IMR-90 (cell line): ENCODE data around the gene CRLF2. TPM values are rescaled to one million over a fixed set of nuclear protein-coding genes. Genes with fewer than 3 reads are reported as not detected.

ENCODE experiments used
- ATAC-seq: fragments of 200-7000 bp; cut with Tn5 transposase; 2 replicates; pipeline ENCODE4 v1.9.1; 2020; ENCODE audit warnings: low read depth, mild to moderate bottlenecking, moderate library complexity
- BruUV-seq: library from RNA; stranded (reverse); fragments of 400-500 nt; replicated peaks from 2 replicates; lab custom pipeline; 2021; lab: Mats Ljungman, UMichigan
- CTCF ChIA-PET: fragments of 300-600 bp; formaldehyde crosslinking; extraction: SDS; loops from one replicate; lab custom pipeline; 2021; ENCODE audit warnings: antibody characterized with exemption; lab: Yijun Ruan, JAX
- POLR2A ChIA-PET: fragments of 300-600 bp; sonication (Branson Sonifier 250); formaldehyde crosslinking; loops from one replicate; lab custom pipeline; 2022; ENCODE audit warnings: antibody characterized with exemption; ENCODE audit not compliant: unreplicated experiment; lab: Charles Lee
- DNase-seq: peaks from one replicate; pipeline ENCODE4 v3.0.0; 2013
- H2AFZ ChIP-seq: replicated peaks from 2 replicates; pipeline ENCODE3; 2013; ENCODE audit warnings: low read length, mild to moderate bottlenecking; ENCODE audit not compliant: poor library complexity
- H2AK5ac ChIP-seq: 2 replicates; pipeline ENCODE4 v1.6.1; 2013; ENCODE audit warnings: low read depth, low read length, inconsistent platforms
- H2AK9ac ChIP-seq: replicated peaks from 2 replicates; pipeline ENCODE3; 2013; ENCODE audit warnings: mild to moderate bottlenecking, low read depth, low read length, moderate library complexity; ENCODE audit not compliant: poor library complexity
- H2BK120ac ChIP-seq: 2 replicates; pipeline ENCODE4 v1.6.1; 2013; ENCODE audit warnings: low read depth, low read length, inconsistent platforms
- H2BK15ac ChIP-seq: 3 replicates; pipeline ENCODE4 v1.6.1; 2013; ENCODE audit warnings: low read depth, low read length, inconsistent platforms
- H2BK20ac ChIP-seq: 2 replicates; pipeline ENCODE4 v1.6.1; 2013; ENCODE audit warnings: low read depth, mild to moderate bottlenecking, inconsistent platforms, low read length, moderate library complexity
- H2BK5ac ChIP-seq: 2 replicates; pipeline ENCODE4 v1.6.1; 2013; ENCODE audit warnings: mild to moderate bottlenecking, low read depth, low read length, inconsistent platforms; ENCODE audit not compliant: poor library complexity, severe bottlenecking
- H3K14ac ChIP-seq: replicated peaks from 2 replicates; pipeline ENCODE4 v1.6.1; 2013; ENCODE audit warnings: low read depth, low read length, inconsistent platforms
- H3K18ac ChIP-seq: 2 replicates; pipeline ENCODE4 v1.6.1; 2013; ENCODE audit warnings: low read depth, low read length, control low read depth
- H3K23ac ChIP-seq: 2 replicates; pipeline ENCODE4 v1.6.1; 2013; ENCODE audit warnings: low read depth, low read length, inconsistent platforms
- H3K27ac ChIP-seq: 2 replicates; pipeline ENCODE4 v1.5.1; 2013; ENCODE audit warnings: mild to moderate bottlenecking, control low read depth, low read length; ENCODE audit not compliant: insufficient read depth
- H3K27me3 ChIP-seq: 2 replicates; pipeline ENCODE4 v1.6.1; 2013; ENCODE audit warnings: low read length; ENCODE audit not compliant: control insufficient read depth, insufficient read depth
- H3K36me3 ChIP-seq: 2 replicates; pipeline ENCODE4 v1.6.1; 2013; ENCODE audit warnings: low read length, mixed read lengths; ENCODE audit not compliant: control insufficient read depth, insufficient read depth
- H3K4ac ChIP-seq: 2 replicates; pipeline ENCODE4 v1.6.1; 2013; ENCODE audit warnings: low read depth, low read length, inconsistent platforms
- H3K4me1 ChIP-seq: 2 replicates; pipeline ENCODE4 v1.6.1; 2013; ENCODE audit warnings: low read length, mixed read lengths; ENCODE audit not compliant: control insufficient read depth, insufficient read depth
- H3K4me2 ChIP-seq: 2 replicates; pipeline ENCODE4 v1.6.1; 2013; ENCODE audit warnings: low read depth, mild to moderate bottlenecking, control low read depth, low read length, moderate library complexity
- H3K4me3 ChIP-seq: 2 replicates; pipeline ENCODE4 v1.5.1; 2013; ENCODE audit warnings: low read depth, mild to moderate bottlenecking, control low read depth, low read length, moderate library complexity; ENCODE audit not compliant: insufficient read depth
- H3K56ac ChIP-seq: 2 replicates; pipeline ENCODE4 v1.6.1; 2013; ENCODE audit warnings: low read length, inconsistent platforms; ENCODE audit not compliant: insufficient read depth; ENCODE audit errors: extremely low read depth
- H3K79me1 ChIP-seq, 2 experiments: 2 replicates each; pipeline ENCODE4 v1.6.1; 2013; ENCODE audit warnings: low read length in 2 of 2, inconsistent platforms in 1 of 2, low read depth in 1 of 2
- H3K9ac ChIP-seq: 2 replicates; pipeline ENCODE4 v1.6.1; 2013; ENCODE audit warnings: low read depth, low read length, control low read depth
- H3K9me1 ChIP-seq: 2 replicates; pipeline ENCODE4 v1.6.1; 2013; ENCODE audit warnings: low read length, inconsistent platforms; ENCODE audit not compliant: insufficient read depth
- H3K9me3 ChIP-seq: 2 replicates; pipeline ENCODE4 v1.6.1; 2013; ENCODE audit warnings: low read length; ENCODE audit not compliant: control insufficient read depth, insufficient read depth
- H4K20me1 ChIP-seq: 2 replicates; pipeline ENCODE4 v1.6.1; 2013; ENCODE audit warnings: low read length, inconsistent platforms; ENCODE audit not compliant: insufficient read depth
- H4K5ac ChIP-seq: 2 replicates; pipeline ENCODE4 v1.6.1; 2013; ENCODE audit warnings: mild to moderate bottlenecking, low read depth, low read length, control low read depth
- H4K8ac ChIP-seq, 2 experiments: 2 replicates each; pipeline ENCODE4 v1.6.1; 2013; ENCODE audit warnings: low read depth in 2 of 2, low read length in 2 of 2, control low read depth in 1 of 2, inconsistent platforms in 1 of 2
- H4K91ac ChIP-seq: 2 replicates; pipeline ENCODE4 v1.6.1; 2013; ENCODE audit warnings: low read depth, low read length, inconsistent platforms; ENCODE audit not compliant: insufficient read depth
- BHLHE40 ChIP-seq: fragments of 150-350 bp; IDR thresholded peaks from 2 replicates; pipeline ENCODE4 v1.6.1; 2016; ENCODE audit warnings: mild to moderate bottlenecking, low read depth, low read length
- CEBPB ChIP-seq: IDR thresholded peaks from 2 replicates; pipeline ENCODE4 v1.6.1; 2012; ENCODE audit warnings: low read depth, low read length, improper control_type of control experiment
- CHD1 ChIP-seq: IDR thresholded peaks from 2 replicates; pipeline ENCODE4 v1.6.1; 2012; ENCODE audit warnings: low read depth, low read length, improper control_type of control experiment
- CTCF ChIP-seq: conservative IDR thresholded peaks from 2 replicates; pipeline ENCODE4 v1.5.1; 2012; ENCODE audit warnings: mild to moderate bottlenecking, low read depth, low read length, improper control_type of control experiment
- ELK1 ChIP-seq: fragments of 150-350 bp; IDR thresholded peaks from 2 replicates; pipeline ENCODE4 v1.6.1; 2016; ENCODE audit warnings: low read depth, mild to moderate bottlenecking, low read length, moderate library complexity, borderline replicate concordance
- FOS ChIP-seq: fragments of 150-350 bp; IDR thresholded peaks from 2 replicates; pipeline ENCODE4 v1.6.1; 2016; ENCODE audit warnings: low read depth, low read length
- MAFK ChIP-seq: IDR thresholded peaks from 2 replicates; pipeline ENCODE4 v1.6.1; 2012; ENCODE audit warnings: low read depth, low read length, improper control_type of control experiment
- MAZ ChIP-seq: IDR thresholded peaks from 2 replicates; pipeline ENCODE4 v1.6.1; 2012; ENCODE audit warnings: low read depth, mild to moderate bottlenecking, low read length, improper control_type of control experiment, moderate library complexity, borderline replicate concordance
- MXI1 ChIP-seq: IDR thresholded peaks from 2 replicates; pipeline ENCODE4 v1.6.1; 2012; ENCODE audit warnings: low read depth, mild to moderate bottlenecking, low read length, moderate library complexity, borderline replicate concordance
- NFE2L2 ChIP-seq: fragments of 150-350 bp; IDR thresholded peaks from 2 replicates; pipeline ENCODE4 v1.6.1; 2016; ENCODE audit warnings: low read depth, mild to moderate bottlenecking, low read length
- POLR2A ChIP-seq: IDR thresholded peaks from 2 replicates; pipeline ENCODE4 v1.6.1; 2012; ENCODE audit warnings: mild to moderate bottlenecking, low read depth, low read length
- RAD21 ChIP-seq: IDR thresholded peaks from 2 replicates; pipeline ENCODE4 v1.6.1; 2012; ENCODE audit warnings: low read length, improper control_type of control experiment
- RCOR1 ChIP-seq: IDR thresholded peaks from 2 replicates; pipeline ENCODE4 v1.6.1; 2012; ENCODE audit warnings: mild to moderate bottlenecking, low read length, improper control_type of control experiment; ENCODE audit not compliant: insufficient replicate concordance
- RFX5 ChIP-seq: IDR thresholded peaks from 2 replicates; pipeline ENCODE4 v1.8.0; 2012; ENCODE audit warnings: low read depth, mild to moderate bottlenecking, low read length, moderate library complexity
- SMC3 ChIP-seq: fragments of 150-350 bp; IDR thresholded peaks from 2 replicates; pipeline ENCODE4 v1.6.1; 2016; ENCODE audit warnings: low read depth, mild to moderate bottlenecking, antibody characterized with exemption, low read length, moderate library complexity
- USF2 ChIP-seq: fragments of 150-350 bp; IDR thresholded peaks from 2 replicates; pipeline ENCODE4 v1.6.1; 2017; ENCODE audit warnings: mild to moderate bottlenecking, antibody characterized with exemption, low read length, low read depth
- WGBS, 2 experiments: methylation state at CpG; one replicate each; pipeline versions ENCODE4 v1.1.5 to v1.1.7; 2013; ENCODE audit warnings: missing lambda C conversion rate in 2 of 2; ENCODE audit not compliant: insufficient read length in 1 of 2; ENCODE audit errors: extremely low coverage in 2 of 2; 5-methylcytosine and 5-hydroxymethylcytosine counted together
- dilution Hi-C: fragments of 300-500 bp; cut with HindIII; formaldehyde crosslinking; loops from one replicate; pipeline ENCODE4 v1.14.3; 2018; ENCODE audit warnings: low sequenced_read_pairs; ENCODE audit not compliant: unreplicated experiment
- in situ Hi-C: fragments of 300-500 bp; cut with MboI; formaldehyde crosslinking; loops from 3 replicates; pipeline ENCODE4 v1.14.3; 2019; ENCODE audit warnings: low sequenced_read_pairs, inconsistent platforms, mixed read lengths
- intact Hi-C: fragments of 100-400 bp; cut with micrococcal nuclease; formaldehyde crosslinking; loops from 2 replicates; pipeline ENCODE4 v1.10.0; 2022
- polyA plus RNA-seq, 3 experiments: library from polyadenylated mRNA; depleted of rRNA; stranded (reverse); fragments of >200 nt; gene quantifications; 2 replicates each; pipeline ENCODE4 v1.2.3, GENCODE V29; 2012; ENCODE audit warnings: low replicate concordance in 1 of 3
- total RNA-seq: library from RNA; depleted of rRNA; stranded (reverse); fragments of >200 nt; gene quantifications from 2 replicates; pipeline ENCODE4 v1.2.3, GENCODE V29; 2012

Gene CRLF2
- total and polyA plus RNA-seq, 2 of the 4 experiments (the other 2 are of a cell fraction): not detected

GRCh38 chrX:1221296-1221845, 8.9 kb upstream of the CRLF2 start:
- no peak overlapping the region for H2BK120ac ChIP-seq
- H3K79me1 ChIP-seq: no peaks in the 10 kb centered on the region
- no peaks in the 10 kb centered on the region for H4K20me1 ChIP-seq
- H3K27me3 ChIP-seq: no peaks in the 10 kb centered on the region
- dilution Hi-C loops (no loop called here), in situ Hi-C loops (no loop called here), intact Hi-C loops (no loop called here)
- H3K14ac ChIP-seq: no peak overlapping the region
- H3K4ac ChIP-seq: no peak overlapping the region
- no peak overlapping the region for H3K18ac ChIP-seq
- no peak overlapping the region for H3K9ac ChIP-seq
- no peaks in the 10 kb centered on the region for H3K9me1 ChIP-seq
- TF ChIP-seq MXI1 (no peak), SMC3 (no peak), CEBPB (no peak), MAZ (no peak), NFE2L2 (no peak), RFX5 (no peak), CHD1 (no peak), POLR2A (no peak), FOS (no peak), CTCF (no peak), BHLHE40 (no peak), RCOR1 (no peak), USF2 (no peak), RAD21 (no peak), ELK1 (no peak), MAFK (no peak)
- H2AK9ac ChIP-seq: no peak overlapping the region
- no peaks in the 10 kb centered on the region for H3K4me1 ChIP-seq
- no peak overlapping the region for H3K4me2 ChIP-seq
- WGBS, 2 experiments: 68% methylated on average over 4 of the region's 12 CpGs; no CpG with 5 or more reads in 1 of the 2 experiments
- H3K56ac ChIP-seq: no peak overlapping the region
- no peak for DNase-seq
- no peak overlapping the region for H4K5ac ChIP-seq
- H2AFZ ChIP-seq: no peak overlapping the region
- H2BK20ac ChIP-seq: no peak overlapping the region
- H3K23ac ChIP-seq: no peak overlapping the region
- H3K36me3 ChIP-seq: no peaks in the 10 kb centered on the region
- H2BK15ac ChIP-seq: no peak overlapping the region
- H4K91ac ChIP-seq: no peak overlapping the region
- H4K8ac ChIP-seq: no peak overlapping the region
- no peak overlapping the region for H2AK5ac ChIP-seq
- no peak for ATAC-seq
- ChIA-PET POLR2A (no interaction called here), CTCF (no interaction called here)
- H2BK5ac ChIP-seq: no peak overlapping the region
- no peak overlapping the region for H3K27ac ChIP-seq
- H3K9me3 ChIP-seq: peaks cover 15% of the 10 kb centered on the region
- no TSS peak for BruUV-seq
- no peak overlapping the region for H3K4me3 ChIP-seq
